WTC11 (cell line): Measurements from ENCODE around the gene MSLN. TPM values are rescaled to one million over a fixed set of nuclear protein-coding genes. Genes with fewer than 3 reads are reported as not detected.

Experiments
- ATAC-seq: fragments of 200-7000 bp; cut with Tn5 transposase; 2 replicates; pipeline ENCODE4 v1.10.0; 2021; ENCODE audit warnings: mild to moderate bottlenecking, moderate library complexity
- CTCF ChIA-PET: fragments of 300-600 bp; sonication (Branson Sonifier 250); formaldehyde crosslinking; loops from one replicate; lab custom pipeline; 2021; ENCODE audit warnings: antibody characterized with exemption; lab: Charles Lee
- POLR2A ChIA-PET: fragments of 350-600 bp; sonication (Branson Sonifier 250); formaldehyde crosslinking; loops from one replicate; lab custom pipeline; 2021; ENCODE audit warnings: antibody characterized with exemption; lab: Charles Lee
- DNase-seq: peaks from one replicate; pipeline ENCODE4 v3.0.0; 2021; ENCODE audit warnings: low spot score
- H3K27ac Mint-ChIP-seq: 2 replicates; pipeline ENCODE4 v1.8.0; 2021; ENCODE audit warnings: mixed read lengths
- H3K27me3 Mint-ChIP-seq: 2 replicates; pipeline ENCODE4 v1.8.0; 2021; ENCODE audit warnings: low read depth, mild to moderate bottlenecking, moderate library complexity, mixed read lengths
- H3K36me3 Mint-ChIP-seq: 2 replicates; pipeline ENCODE4 v1.8.0; 2021; ENCODE audit warnings: mixed read lengths
- H3K4me1 Mint-ChIP-seq: 2 replicates; pipeline ENCODE4 v1.8.0; 2022; ENCODE audit warnings: mixed read lengths
- H3K4me3 Mint-ChIP-seq: 2 replicates; pipeline ENCODE4 v1.8.0; 2021; ENCODE audit warnings: mild to moderate bottlenecking, moderate library complexity, mixed read lengths
- H3K9me3 Mint-ChIP-seq: 2 replicates; pipeline ENCODE4 v1.8.0; 2021; ENCODE audit warnings: mixed read lengths
- ARID4B ChIP-seq: sonication (generic); formaldehyde crosslinking; IDR thresholded peaks from 2 replicates; pipeline ENCODE4 v1.8.0; 2023; ENCODE audit warnings: missing genetic modification reagents, mild to moderate bottlenecking, borderline replicate concordance
- CREM ChIP-seq: sonication (generic); formaldehyde crosslinking; IDR thresholded peaks from 2 replicates; pipeline ENCODE4 v1.8.1; 2022; ENCODE audit warnings: mild to moderate bottlenecking, missing genetic modification reagents, moderate library complexity
- ELF4 ChIP-seq: sonication (generic); formaldehyde crosslinking; IDR thresholded peaks from 2 replicates; pipeline ENCODE4 v1.8.1; 2022; ENCODE audit warnings: low read depth, mild to moderate bottlenecking, moderate library complexity, missing genetic modification reagents
- ESRRA ChIP-seq: sonication (generic); formaldehyde crosslinking; IDR thresholded peaks from 2 replicates; pipeline ENCODE4 v1.8.1; 2022; ENCODE audit warnings: mild to moderate bottlenecking, missing genetic modification reagents, borderline replicate concordance
- FOXK1 ChIP-seq: sonication (generic); formaldehyde crosslinking; IDR thresholded peaks from 2 replicates; pipeline ENCODE4 v1.8.0; 2022; ENCODE audit warnings: mild to moderate bottlenecking, moderate library complexity, missing genetic modification reagents
- KAT7 ChIP-seq: sonication (generic); formaldehyde crosslinking; IDR thresholded peaks from 2 replicates; pipeline ENCODE4 v1.8.1; 2023; ENCODE audit warnings: missing genetic modification reagents, mild to moderate bottlenecking, borderline replicate concordance
- MXD4 ChIP-seq: fragments of 250-450 bp; sonication (Bioruptor Pico); IDR thresholded peaks from 2 replicates; pipeline ENCODE4 v1.8.0; 2021; ENCODE audit warnings: mild to moderate bottlenecking, moderate library complexity, borderline replicate concordance
- NR1H2 ChIP-seq: sonication (generic); formaldehyde crosslinking; IDR thresholded peaks from 2 replicates; pipeline ENCODE4 v1.9.0; 2021; ENCODE audit warnings: mild to moderate bottlenecking, moderate library complexity, missing genetic modification reagents
- NR3C1 ChIP-seq: sonication (generic); formaldehyde crosslinking; conservative IDR thresholded peaks from 2 replicates; pipeline ENCODE4 v1.8.1; 2023; ENCODE audit warnings: low read depth, mild to moderate bottlenecking, missing genetic modification reagents
- PREB ChIP-seq: sonication (generic); formaldehyde crosslinking; IDR thresholded peaks from 2 replicates; pipeline ENCODE4 v1.8.1; 2022; ENCODE audit warnings: mild to moderate bottlenecking, missing genetic modification reagents, moderate library complexity, borderline replicate concordance
- PRRX2 ChIP-seq: fragments of 250-450 bp; sonication (Bioruptor Pico); IDR thresholded peaks from 2 replicates; pipeline ENCODE4 v1.8.0; 2021; ENCODE audit warnings: mild to moderate bottlenecking
- TEAD1 ChIP-seq: sonication (generic); formaldehyde crosslinking; IDR thresholded peaks from 2 replicates; pipeline ENCODE4 v1.8.0; 2022; ENCODE audit warnings: mild to moderate bottlenecking, missing genetic modification reagents
- ZNF138 ChIP-seq: sonication (generic); formaldehyde crosslinking; conservative IDR thresholded peaks from 2 replicates; pipeline ENCODE4 v1.8.1; 2022; ENCODE audit warnings: mild to moderate bottlenecking, moderate library complexity, missing genetic modification reagents
- ZNF396 ChIP-seq: fragments of 250-450 bp; sonication (Bioruptor Pico); IDR thresholded peaks from 2 replicates; pipeline ENCODE4 v1.8.0; 2021; ENCODE audit warnings: mild to moderate bottlenecking, moderate library complexity, borderline replicate concordance
- ZNF416 ChIP-seq: fragments of 250-450 bp; sonication (Bioruptor Pico); IDR thresholded peaks from 2 replicates; pipeline ENCODE4 v1.9.0; 2021; ENCODE audit warnings: mild to moderate bottlenecking, inconsistent platforms
- ZNF671 ChIP-seq: fragments of 250-450 bp; sonication (Bioruptor Pico); IDR thresholded peaks from 2 replicates; pipeline ENCODE4 v1.8.0; 2021; ENCODE audit warnings: mild to moderate bottlenecking
- total RNA-seq: library from RNA; stranded (reverse); gene quantifications from 3 replicates; pipeline ENCODE4 v1.2.3, GENCODE V29; 2021
- TF ChIP-seq, protein P1 (sequence below): sonication (generic); formaldehyde crosslinking; IDR thresholded peaks from 2 replicates; pipeline ENCODE4 v1.8.1; 2023; ENCODE audit warnings: mild to moderate bottlenecking, missing genetic modification reagents, moderate library complexity
- TF ChIP-seq, protein P2 (sequence below): sonication (generic); formaldehyde crosslinking; IDR thresholded peaks from 2 replicates; pipeline ENCODE4 v1.8.1; 2023; ENCODE audit warnings: mild to moderate bottlenecking, moderate library complexity, missing genetic modification reagents
- TF ChIP-seq, protein P3 (sequence below): sonication (generic); formaldehyde crosslinking; conservative IDR thresholded peaks from 2 replicates; pipeline ENCODE4 v1.8.1; 2022; ENCODE audit warnings: mild to moderate bottlenecking, missing genetic modification reagents
- TF ChIP-seq, protein P4 (sequence below): sonication (generic); formaldehyde crosslinking; IDR thresholded peaks from 2 replicates; pipeline ENCODE4 v1.8.1; 2022; ENCODE audit warnings: missing genetic modification reagents, borderline replicate concordance

Gene MSLN
- total RNA-seq, 1 experiment from 2014 or later: 0.20 TPM

DNA sequence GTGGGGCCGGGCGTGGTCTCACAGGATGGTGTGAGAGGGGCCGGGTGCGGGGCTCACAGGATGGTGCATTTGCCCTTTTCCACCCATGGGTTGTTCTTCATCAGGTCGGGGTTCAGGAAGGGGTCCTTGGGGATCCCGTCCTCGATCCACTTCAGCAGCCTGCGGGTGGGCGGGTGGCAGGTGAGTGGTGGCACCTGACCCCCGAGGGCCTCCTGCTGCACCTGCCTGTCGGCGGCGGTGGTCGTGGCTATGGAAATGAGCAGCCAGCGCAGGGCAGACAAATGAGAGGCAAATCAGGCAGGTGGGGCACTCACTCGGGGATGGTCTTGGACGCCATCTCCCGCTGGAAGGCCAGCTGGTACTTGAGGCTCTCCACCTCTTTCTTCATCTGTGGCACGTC lies 38.1 kb downstream of the MSLN start (continued):
- no peak for TF ChIP-seq ARID4B
- TF ChIP-seq, protein P1, sequence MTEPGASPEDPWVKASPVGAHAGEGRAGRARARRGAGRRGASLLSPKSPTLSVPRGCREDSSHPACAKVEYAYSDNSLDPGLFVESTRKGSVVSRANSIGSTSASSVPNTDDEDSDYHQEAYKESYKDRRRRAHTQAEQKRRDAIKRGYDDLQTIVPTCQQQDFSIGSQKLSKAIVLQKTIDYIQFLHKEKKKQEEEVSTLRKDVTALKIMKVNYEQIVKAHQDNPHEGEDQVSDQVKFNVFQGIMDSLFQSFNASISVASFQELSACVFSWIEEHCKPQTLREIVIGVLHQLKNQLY: no peak
- no peak for TF ChIP-seq ESRRA (CRISPR knock-in tag)

DNA sequence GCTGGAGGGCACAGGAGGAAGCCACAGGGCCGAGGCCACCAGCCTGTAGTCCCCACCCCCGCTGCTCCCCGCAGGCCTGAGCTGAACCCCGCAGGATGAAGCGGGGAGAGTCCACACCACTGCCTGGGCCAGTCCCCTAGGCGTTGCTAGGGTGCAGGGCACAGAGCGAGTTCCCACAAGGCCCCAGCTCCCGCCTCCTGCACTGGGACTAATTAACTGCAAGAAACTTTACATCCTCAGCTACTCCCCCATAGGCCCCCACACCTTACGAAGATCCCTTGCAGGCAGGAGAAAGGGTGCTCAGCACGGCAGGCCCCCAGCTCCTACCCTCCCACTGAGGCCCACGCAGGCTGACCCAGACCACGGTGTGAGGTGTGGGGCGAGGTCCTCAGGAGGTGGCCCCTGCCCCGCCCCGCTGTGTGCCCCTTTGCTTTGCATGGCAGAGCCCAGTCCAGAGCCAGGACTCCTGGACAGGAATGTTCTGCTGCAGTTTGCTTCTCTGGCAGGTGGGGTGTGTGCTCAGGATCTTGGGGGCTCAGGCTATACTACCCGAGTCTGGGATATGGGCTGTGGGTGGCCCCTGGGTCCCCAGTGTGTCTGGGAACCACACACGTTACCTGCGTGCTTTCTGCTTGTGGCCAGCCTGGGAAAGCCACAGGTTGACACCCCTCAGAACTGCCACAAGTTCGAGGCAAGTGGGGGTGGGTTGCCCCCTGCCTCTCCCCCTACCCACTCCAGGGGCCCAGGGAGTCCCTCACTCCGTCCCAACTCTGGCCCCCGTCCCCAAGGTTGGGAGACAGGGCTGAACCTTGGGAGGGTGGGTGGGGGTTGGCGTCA lies 38.8 kb downstream of the MSLN start:
- no peak for DNase-seq
- TF ChIP-seq, protein P2, sequence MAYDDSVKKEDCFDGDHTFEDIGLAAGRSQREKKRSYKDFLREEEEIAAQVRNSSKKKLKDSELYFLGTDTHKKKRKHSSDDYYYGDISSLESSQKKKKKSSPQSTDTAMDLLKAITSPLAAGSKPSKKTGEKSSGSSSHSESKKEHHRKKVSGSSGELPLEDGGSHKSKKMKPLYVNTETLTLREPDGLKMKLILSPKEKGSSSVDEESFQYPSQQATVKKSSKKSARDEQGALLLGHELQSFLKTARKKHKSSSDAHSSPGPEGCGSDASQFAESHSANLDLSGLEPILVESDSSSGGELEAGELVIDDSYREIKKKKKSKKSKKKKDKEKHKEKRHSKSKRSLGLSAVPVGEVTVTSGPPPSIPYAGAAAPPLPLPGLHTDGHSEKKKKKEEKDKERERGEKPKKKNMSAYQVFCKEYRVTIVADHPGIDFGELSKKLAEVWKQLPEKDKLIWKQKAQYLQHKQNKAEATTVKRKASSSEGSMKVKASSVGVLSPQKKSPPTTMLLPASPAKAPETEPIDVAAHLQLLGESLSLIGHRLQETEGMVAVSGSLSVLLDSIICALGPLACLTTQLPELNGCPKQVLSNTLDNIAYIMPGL (CRISPR knock-in tag): no peak
- TF ChIP-seq ZNF396 (CRISPR knock-in tag) (no peak), CREM (CRISPR knock-in tag) (no peak), ELF4 (CRISPR knock-in tag) (no peak), PRRX2 (CRISPR knock-in tag) (no peak), FOXK1 (no peak), MXD4 (CRISPR knock-in tag) (no peak), KAT7 (CRISPR knock-in tag) (no peak), NR1H2 (CRISPR knock-in tag) (no peak), NR3C1 (CRISPR knock-in tag) (no peak), ZNF416 (no peak), TEAD1 (CRISPR knock-in tag) (no peak), ZNF138 (CRISPR knock-in tag) (no peak), PREB (CRISPR knock-in tag) (no peak), ZNF671 (CRISPR knock-in tag) (no peak)
- TF ChIP-seq, protein P3, sequence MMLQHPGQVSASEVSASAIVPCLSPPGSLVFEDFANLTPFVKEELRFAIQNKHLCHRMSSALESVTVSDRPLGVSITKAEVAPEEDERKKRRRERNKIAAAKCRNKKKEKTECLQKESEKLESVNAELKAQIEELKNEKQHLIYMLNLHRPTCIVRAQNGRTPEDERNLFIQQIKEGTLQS (CRISPR knock-in tag): no peak
- TF ChIP-seq, protein P4, sequence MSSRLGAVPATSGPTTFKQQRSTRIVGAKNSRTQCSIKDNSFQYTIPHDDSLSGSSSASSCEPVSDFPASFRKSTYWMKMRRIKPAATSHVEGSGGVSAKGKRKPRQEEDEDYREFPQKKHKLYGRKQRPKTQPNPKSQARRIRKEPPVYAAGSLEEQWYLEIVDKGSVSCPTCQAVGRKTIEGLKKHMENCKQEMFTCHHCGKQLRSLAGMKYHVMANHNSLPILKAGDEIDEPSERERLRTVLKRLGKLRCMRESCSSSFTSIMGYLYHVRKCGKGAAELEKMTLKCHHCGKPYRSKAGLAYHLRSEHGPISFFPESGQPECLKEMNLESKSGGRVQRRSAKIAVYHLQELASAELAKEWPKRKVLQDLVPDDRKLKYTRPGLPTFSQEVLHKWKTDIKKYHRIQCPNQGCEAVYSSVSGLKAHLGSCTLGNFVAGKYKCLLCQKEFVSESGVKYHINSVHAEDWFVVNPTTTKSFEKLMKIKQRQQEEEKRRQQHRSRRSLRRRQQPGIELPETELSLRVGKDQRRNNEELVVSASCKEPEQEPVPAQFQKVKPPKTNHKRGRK: no peak
- Mint-ChIP-seq H3K27ac (no peak overlapping the region), H3K9me3 (no peaks in the 10 kb centered on the region), H3K4me3 (no peak overlapping the region), H3K4me1 (no peaks in the 10 kb centered on the region), H3K36me3 (peaks cover 10% of the 10 kb centered on the region), H3K27me3 (peaks cover 33% of the 10 kb centered on the region)
- CTCF ChIA-PET: interaction anchor here (1.0 to 3.6 kb wide), 3 partner anchors 11 to 66 kb away, joined by 6 to 17 read pairs (median 7); partner anchors contain the start of genes CHTF18 and RPUSD1
- ATAC-seq: no peak
- POLR2A ChIA-PET: interaction anchor here (1.0 to 1.5 kb wide), 2 partner anchors 14 to 83 kb away, joined by 3 to 5 read pairs; no protein-coding TSS in a partner anchor
